Thoracic aorta (tissue), 2 donors: ENCODE measurements around the gene TLE4. TPM values are rescaled to one million over a fixed set of nuclear protein-coding genes. Genes with fewer than 3 reads are reported as not detected.

ENCODE experiments used
- ATAC-seq: fragments of 150-250 bp; one replicate; pipeline ENCODE4 v1.8.0; 2017; ENCODE audit warnings: low read depth; ENCODE audit not compliant: insufficient number of reproducible peaks, low FRiP score
- DNase-seq: peaks from one replicate; pipeline ENCODE4 v3.0.0-alpha.2; 2020; ENCODE audit warnings: low spot score
- H3K27ac ChIP-seq, 2 donors: fragments of 200-600 bp; sonication (generic); 1 replicate in 1 of 2; 2 replicates in 1 of 2; pipeline ENCODE4 v1.5.1; 2016; ENCODE audit warnings: mild to moderate bottlenecking in 2 of 2, moderate library complexity in 2 of 2
- H3K27me3 ChIP-seq: fragments of 200-600 bp; sonication (generic); replicated peaks from 2 replicates; pipeline ENCODE4 v1.6.0; 2016; ENCODE audit warnings: mild to moderate bottlenecking; ENCODE audit not compliant: insufficient read depth
- H3K36me3 ChIP-seq: fragments of 200-600 bp; sonication (generic); one replicate; pipeline ENCODE4 v1.5.1; 2016
- H3K4me1 ChIP-seq, 2 donors: fragments of 200-600 bp; sonication (generic); 1 replicate in 1 of 2; 2 replicates in 1 of 2; pipeline versions ENCODE4 v1.5.1 to v1.6.0; 2016; ENCODE audit warnings: low read depth in 2 of 2, mild to moderate bottlenecking in 1 of 2; ENCODE audit not compliant: control insufficient read depth in 1 of 2
- H3K4me3 ChIP-seq: fragments of 200-600 bp; sonication (generic); 2 replicates; pipeline ENCODE4 v1.5.1; 2016; ENCODE audit warnings: mild to moderate bottlenecking
- H3K9me3 ChIP-seq: fragments of 200-600 bp; sonication (generic); 2 replicates; pipeline ENCODE4 v1.5.1; 2016
- total RNA-seq, 2 donors: library from RNA; depleted of rRNA; stranded (reverse); fragments of >200 nt; gene quantifications; one replicate each; pipeline versions ENCODE4 v1.1.0 to v1.2.3, GENCODE V29; 2016
- TF ChIP-seq, protein P1 (sequence below): fragments of 200-600 bp; sonication (generic); IDR thresholded peaks from one replicate; pipeline ENCODE4 v1.5.1; 2019; ENCODE audit warnings: antibody characterized with exemption

TLE4 gene
- total RNA-seq, 2 donors from 2014 or later = 19.7 to 44.1 TPM

DNA sequence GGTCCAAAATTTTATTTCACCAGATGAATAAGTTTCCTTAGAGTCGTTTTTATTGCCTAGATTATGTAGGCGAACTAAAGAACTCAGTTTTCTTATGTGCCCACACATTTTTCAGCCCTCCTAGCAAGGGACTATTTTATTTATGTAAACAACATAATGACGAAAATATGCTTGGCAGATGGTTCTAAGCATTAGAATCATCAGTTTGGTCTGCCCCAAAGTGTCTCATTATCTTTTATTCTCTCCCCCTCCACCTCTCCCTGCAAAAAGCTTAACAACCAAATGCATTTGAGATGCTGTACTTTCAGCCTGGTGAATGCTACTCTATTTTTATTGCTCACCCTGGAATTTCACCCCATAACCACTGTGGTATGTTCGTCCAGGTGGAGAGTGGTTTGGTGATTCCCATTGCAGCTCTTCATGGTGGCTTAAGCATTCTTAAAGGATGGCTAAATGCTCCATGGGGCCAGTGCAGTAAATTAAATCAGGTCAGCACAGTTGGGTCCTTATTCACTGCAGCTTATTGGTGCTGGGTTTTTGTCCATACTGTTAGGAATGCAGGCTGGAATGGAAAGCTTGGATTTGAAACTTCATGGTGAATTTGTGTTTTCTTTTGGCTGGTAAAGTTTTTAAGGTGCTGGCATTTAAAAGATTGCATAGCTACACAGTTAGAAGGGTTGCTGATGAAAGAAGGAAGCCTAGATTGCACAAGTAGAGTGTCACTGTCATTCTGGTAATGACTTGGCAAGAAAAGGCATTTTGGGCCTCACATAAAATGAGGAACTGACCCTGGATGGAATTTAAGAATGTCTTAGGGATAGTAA, 39.2 kb downstream of the TLE4 start:
- TF ChIP-seq, protein P1, sequence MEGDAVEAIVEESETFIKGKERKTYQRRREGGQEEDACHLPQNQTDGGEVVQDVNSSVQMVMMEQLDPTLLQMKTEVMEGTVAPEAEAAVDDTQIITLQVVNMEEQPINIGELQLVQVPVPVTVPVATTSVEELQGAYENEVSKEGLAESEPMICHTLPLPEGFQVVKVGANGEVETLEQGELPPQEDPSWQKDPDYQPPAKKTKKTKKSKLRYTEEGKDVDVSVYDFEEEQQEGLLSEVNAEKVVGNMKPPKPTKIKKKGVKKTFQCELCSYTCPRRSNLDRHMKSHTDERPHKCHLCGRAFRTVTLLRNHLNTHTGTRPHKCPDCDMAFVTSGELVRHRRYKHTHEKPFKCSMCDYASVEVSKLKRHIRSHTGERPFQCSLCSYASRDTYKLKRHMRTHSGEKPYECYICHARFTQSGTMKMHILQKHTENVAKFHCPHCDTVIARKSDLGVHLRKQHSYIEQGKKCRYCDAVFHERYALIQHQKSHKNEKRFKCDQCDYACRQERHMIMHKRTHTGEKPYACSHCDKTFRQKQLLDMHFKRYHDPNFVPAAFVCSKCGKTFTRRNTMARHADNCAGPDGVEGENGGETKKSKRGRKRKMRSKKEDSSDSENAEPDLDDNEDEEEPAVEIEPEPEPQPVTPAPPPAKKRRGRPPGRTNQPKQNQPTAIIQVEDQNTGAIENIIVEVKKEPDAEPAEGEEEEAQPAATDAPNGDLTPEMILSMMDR = no peak
- Histone ChIP-seq H3K4me3 (no peak overlapping the region), H3K27me3 (no peaks in the 10 kb centered on the region), H3K4me1 (peaks cover 9 to 24% of the 10 kb centered on the region in 2 donors), H3K27ac (no peak overlapping the region), H3K9me3 (peaks cover 5% of the 10 kb centered on the region), H3K36me3 (no peaks in the 10 kb centered on the region)
- DNase-seq (no peak), ATAC-seq (no peak)

DNA sequence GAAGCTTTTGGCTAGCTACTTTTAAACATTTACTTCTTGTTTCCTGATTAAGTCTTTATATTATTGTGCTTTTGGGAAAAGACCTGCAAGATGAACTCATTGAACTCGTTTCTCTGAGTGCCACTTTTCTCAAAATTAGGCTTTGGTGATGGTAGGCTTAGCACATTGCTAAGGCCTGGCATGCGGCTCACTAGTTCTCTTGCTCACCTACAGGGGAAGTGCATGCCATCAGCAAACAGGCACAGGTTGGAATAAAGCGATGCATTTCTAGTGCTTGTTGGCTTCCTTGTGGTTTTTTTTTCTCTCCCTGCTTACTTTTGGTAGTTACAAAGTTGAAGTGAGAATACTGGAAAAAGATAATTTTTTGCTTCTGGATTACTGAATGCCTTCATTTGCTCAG, 41.4 kb downstream of the TLE4 start:
- H3K27me3 ChIP-seq = no peaks in the 10 kb centered on the region
- TF ChIP-seq, protein P1 = no peak
- no peak overlapping the region for H3K4me3 ChIP-seq
- no peaks in the 10 kb centered on the region for H3K36me3 ChIP-seq
- ATAC-seq = no peak
- no peak for DNase-seq
- H3K4me1 ChIP-seq = peaks cover 14 to 37% of the 10 kb centered on the region in 2 donors
- H3K27ac ChIP-seq = no peak overlapping the region
- H3K9me3 ChIP-seq = no peaks in the 10 kb centered on the region

DNA sequence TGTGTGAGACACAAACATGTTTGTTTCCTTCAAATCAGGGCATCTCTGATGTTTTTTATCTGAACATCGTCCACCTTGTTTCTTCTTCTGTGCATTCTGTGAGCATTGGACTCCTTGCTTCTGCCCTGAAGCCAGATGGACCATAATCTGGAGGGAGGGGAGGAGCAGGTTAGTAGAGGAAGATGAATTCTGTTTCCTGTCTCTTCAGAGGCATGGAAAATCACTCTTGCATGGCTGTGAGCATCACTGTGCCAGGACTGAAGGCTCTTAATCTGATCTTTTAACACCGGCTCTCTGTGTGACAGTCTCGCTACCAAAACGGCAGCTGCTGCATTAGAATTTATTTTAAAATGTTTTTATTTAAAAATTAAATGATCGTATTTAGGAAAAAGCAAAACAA, 43.3 kb downstream of the TLE4 start:
- Histone ChIP-seq H3K9me3 (no peaks in the 10 kb centered on the region), H3K36me3 (no peaks in the 10 kb centered on the region), H3K27ac (no peak overlapping the region), H3K27me3 (no peaks in the 10 kb centered on the region), H3K4me3 (no peak overlapping the region), H3K4me1 (peaks cover 14 to 37% of the 10 kb centered on the region in 2 donors)
- TF ChIP-seq, protein P1 = no peak
- no peak for ATAC-seq
- no peak for DNase-seq

DNA sequence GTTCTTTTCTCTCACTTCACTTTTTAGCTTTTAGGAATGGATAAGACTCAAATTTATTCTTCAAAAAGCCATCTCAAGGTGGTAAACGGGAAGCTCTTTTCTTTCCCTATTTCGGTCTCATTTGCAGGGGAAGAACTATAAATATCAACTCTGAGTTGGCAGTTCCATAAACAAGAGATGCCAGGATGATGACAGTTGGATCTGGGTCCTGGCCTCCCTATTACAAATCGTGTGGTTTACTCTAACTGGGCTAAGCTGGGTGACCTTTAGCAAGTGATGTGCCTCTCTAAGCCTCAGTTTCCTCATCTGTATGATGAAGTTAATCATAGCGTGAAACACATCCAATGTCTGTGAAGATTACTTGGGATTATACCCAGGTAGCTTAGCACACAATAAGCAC, 44.2 kb downstream of the TLE4 start:
- Histone ChIP-seq H3K4me3 (no peak overlapping the region), H3K27me3 (no peaks in the 10 kb centered on the region), H3K27ac (no peak overlapping the region), H3K36me3 (no peaks in the 10 kb centered on the region), H3K9me3 (no peaks in the 10 kb centered on the region), H3K4me1 (peaks cover 13 to 32% of the 10 kb centered on the region in 2 donors)
- TF ChIP-seq, protein P1 = no peak
- ATAC-seq (no peak), DNase-seq (no peak)

DNA sequence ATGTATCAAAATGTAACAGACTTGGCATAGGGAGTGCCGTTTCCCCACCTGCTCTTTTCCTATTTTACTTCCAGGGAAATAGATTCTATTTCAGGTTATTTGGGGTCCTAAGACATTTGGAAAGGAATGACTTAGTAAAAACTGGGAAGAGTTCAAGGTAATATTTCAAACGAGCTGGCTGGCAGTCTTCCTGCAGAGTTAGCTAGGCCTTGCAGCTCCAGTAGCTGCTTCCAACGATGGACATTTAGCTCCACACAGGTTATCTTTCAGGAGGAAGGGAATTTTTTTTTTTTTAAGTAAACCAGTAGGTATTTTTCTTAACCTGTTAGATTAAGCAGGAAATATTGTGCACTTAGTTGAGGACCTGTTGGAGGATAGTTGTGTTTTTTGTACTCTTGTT, 45.2 kb downstream of the TLE4 start:
- Histone ChIP-seq H3K27ac (no peak overlapping the region), H3K27me3 (no peaks in the 10 kb centered on the region), H3K4me3 (no peak overlapping the region), H3K4me1 (peaks cover 9 to 22% of the 10 kb centered on the region in 2 donors), H3K36me3 (no peaks in the 10 kb centered on the region), H3K9me3 (no peaks in the 10 kb centered on the region)
- TF ChIP-seq, protein P1 = no peak
- no peak for DNase-seq
- no peak for ATAC-seq
